HEK293 (cell line): ENCODE measurements around the gene KCNC1.

ENCODE experiments used
- CTCF ChIA-PET: fragments of 350-600 bp; formaldehyde crosslinking; extraction: SDS; loops from one replicate; lab custom pipeline; 2021; ENCODE audit warnings: antibody characterized with exemption; lab: Yijun Ruan, JAX
- POLR2A ChIA-PET: fragments of 300-600 bp; formaldehyde crosslinking; extraction: SDS; loops from one replicate; lab custom pipeline; 2020; ENCODE audit warnings: antibody characterized with exemption, inconsistent platforms; lab: Yijun Ruan, JAX
- H3K27ac ChIP-seq: fragments of 200-500 bp; sonication (Bioruptor generic); 2 replicates; pipeline ENCODE4 v1.5.1; 2014; ENCODE audit warnings: low read depth, low read length, control low read depth, inconsistent platforms; ENCODE audit errors: extremely low read depth
- H3K36me3 ChIP-seq, 2 experiments: fragments of 200-500 bp in 1 of 2; sonication (Bioruptor generic) in 1 of 2; 1 replicate in 1 of 2; 2 replicates in 1 of 2; pipeline ENCODE4 v1.5.1; 2014 to 2017; ENCODE audit warnings: inconsistent platforms in 2 of 2, low read length in 2 of 2; ENCODE audit not compliant: control insufficient read depth in 2 of 2, insufficient read depth in 1 of 2
- H3K4me1 ChIP-seq: fragments of 200-500 bp; sonication (Bioruptor generic); 2 replicates; pipeline ENCODE4 v1.5.1; 2014; ENCODE audit warnings: mild to moderate bottlenecking, low read length, inconsistent platforms; ENCODE audit not compliant: control insufficient read depth, insufficient read depth
- H3K4me3 ChIP-seq: 2 replicates; pipeline ENCODE4 v1.5.1; 2011; ENCODE audit warnings: low read depth, mild to moderate bottlenecking, control low read depth, low read length, moderate library complexity
- H3K9me3 ChIP-seq: fragments of 200-500 bp; sonication (Bioruptor generic); 2 replicates; pipeline ENCODE4 v1.5.1; 2014; ENCODE audit warnings: low read depth, low read length, inconsistent platforms; ENCODE audit not compliant: control insufficient read depth, insufficient read depth
- KLF8 ChIP-seq: fragments of 450-650 bp; formaldehyde crosslinking; IDR thresholded peaks from 2 replicates; pipeline ENCODE4 v1.5.1; 2016; ENCODE audit warnings: missing biosample characterization, missing genetic modification characterization
- PRDM4 ChIP-seq: fragments of 450-650 bp; formaldehyde crosslinking; IDR thresholded peaks from 2 replicates; pipeline ENCODE4 v1.5.1; 2017; ENCODE audit warnings: missing biosample characterization, missing genetic modification characterization
- SCRT2 ChIP-seq: fragments of 450-650 bp; formaldehyde crosslinking; IDR thresholded peaks from 2 replicates; pipeline ENCODE4 v1.5.1; 2016; ENCODE audit warnings: missing biosample characterization, missing genetic modification characterization
- SETDB1 ChIP-seq: IDR thresholded peaks from one replicate; pipeline ENCODE4 v1.6.1; 2017; ENCODE audit warnings: mild to moderate bottlenecking, low read length, moderate library complexity, mixed read lengths; ENCODE audit not compliant: insufficient read length
- ZBTB44 ChIP-seq: fragments of 450-650 bp; IDR thresholded peaks from 2 replicates; pipeline ENCODE4 v1.5.1; 2018; ENCODE audit warnings: missing biosample characterization, mild to moderate bottlenecking, missing genetic modification characterization
- ZFP3 ChIP-seq: fragments of 450-650 bp; formaldehyde crosslinking; IDR thresholded peaks from 2 replicates; pipeline ENCODE4 v1.5.1; 2016; ENCODE audit warnings: low read depth, missing biosample characterization, missing genetic modification characterization
- ZFP37 ChIP-seq: fragments of 450-650 bp; formaldehyde crosslinking; IDR thresholded peaks from 2 replicates; pipeline ENCODE4 v1.5.1; 2016; ENCODE audit warnings: missing biosample characterization, missing genetic modification characterization
- ZNF140 ChIP-seq: fragments of 450-650 bp; formaldehyde crosslinking; IDR thresholded peaks from 2 replicates; pipeline ENCODE4 v1.5.1; 2016; ENCODE audit warnings: missing biosample characterization, missing genetic modification characterization
- ZNF184 ChIP-seq: fragments of 450-650 bp; IDR thresholded peaks from 2 replicates; pipeline ENCODE4 v1.5.1; 2018; ENCODE audit warnings: missing biosample characterization, mild to moderate bottlenecking, missing genetic modification characterization
- ZNF202 ChIP-seq: fragments of 450-650 bp; formaldehyde crosslinking; IDR thresholded peaks from 2 replicates; pipeline ENCODE4 v1.5.1; 2016; ENCODE audit warnings: missing biosample characterization, missing genetic modification characterization, borderline replicate concordance
- ZNF23 ChIP-seq: fragments of 450-650 bp; formaldehyde crosslinking; IDR thresholded peaks from 2 replicates; pipeline ENCODE4 v1.5.1; 2016; ENCODE audit warnings: missing biosample characterization, missing genetic modification characterization, borderline replicate concordance
- ZNF311 ChIP-seq: fragments of 450-650 bp; formaldehyde crosslinking; IDR thresholded peaks from 2 replicates; pipeline ENCODE4 v1.5.1; 2017; ENCODE audit warnings: missing biosample characterization, missing genetic modification characterization, borderline replicate concordance
- ZNF341 ChIP-seq: fragments of 450-650 bp; formaldehyde crosslinking; IDR thresholded peaks from 2 replicates; pipeline ENCODE4; 2016; ENCODE audit warnings: low read depth, missing biosample characterization, missing genetic modification characterization
- ZNF629 ChIP-seq: fragments of 450-650 bp; formaldehyde crosslinking; IDR thresholded peaks from 2 replicates; pipeline ENCODE4 v1.5.1; 2017; ENCODE audit warnings: missing biosample characterization, missing genetic modification characterization
- ZNF670 ChIP-seq: fragments of 450-650 bp; formaldehyde crosslinking; IDR thresholded peaks from 2 replicates; pipeline ENCODE4 v1.5.1; 2016; ENCODE audit warnings: missing biosample characterization, missing genetic modification characterization, low read depth
- ZNF677 ChIP-seq: fragments of 450-650 bp; IDR thresholded peaks from 2 replicates; pipeline ENCODE4 v1.5.0; 2018; ENCODE audit warnings: missing biosample characterization, mild to moderate bottlenecking, missing genetic modification characterization, moderate library complexity
- ZNF692 ChIP-seq: fragments of 450-650 bp; formaldehyde crosslinking; IDR thresholded peaks from 2 replicates; pipeline ENCODE4 v1.5.1; 2016; ENCODE audit warnings: missing biosample characterization, missing genetic modification characterization
- ZNF76 ChIP-seq: fragments of 450-650 bp; formaldehyde crosslinking; IDR thresholded peaks from 2 replicates; pipeline ENCODE4; 2016; ENCODE audit warnings: low read depth, missing biosample characterization, missing genetic modification characterization, borderline replicate concordance
- ZNF768 ChIP-seq: fragments of 450-650 bp; formaldehyde crosslinking; IDR thresholded peaks from 2 replicates; pipeline ENCODE4 v1.5.1; 2018; ENCODE audit warnings: missing biosample characterization, mild to moderate bottlenecking, missing genetic modification characterization
- ZNF785 ChIP-seq: fragments of 450-650 bp; formaldehyde crosslinking; IDR thresholded peaks from 2 replicates; pipeline ENCODE4 v1.5.1; 2016; ENCODE audit warnings: missing biosample characterization, missing genetic modification characterization
- ZNF791 ChIP-seq: fragments of 450-650 bp; formaldehyde crosslinking; IDR thresholded peaks from 2 replicates; pipeline ENCODE4 v1.5.1; 2016; ENCODE audit warnings: missing biosample characterization, missing genetic modification characterization
- ZXDB ChIP-seq: fragments of 450-650 bp; formaldehyde crosslinking; IDR thresholded peaks from 2 replicates; pipeline ENCODE4 v1.5.1; 2016; ENCODE audit warnings: missing biosample characterization, missing genetic modification characterization
- TF ChIP-seq, protein P1 (sequence below): fragments of 450-650 bp; formaldehyde crosslinking; IDR thresholded peaks from 2 replicates; pipeline ENCODE4 v1.5.1; 2016; ENCODE audit warnings: missing biosample characterization, missing genetic modification characterization
- TF ChIP-seq, protein P2 (sequence below): fragments of 450-650 bp; formaldehyde crosslinking; IDR thresholded peaks from 2 replicates; pipeline ENCODE4 v1.5.1; 2016; ENCODE audit warnings: missing biosample characterization, missing genetic modification characterization, low read depth
- TF ChIP-seq, protein P3 (sequence below): fragments of 450-650 bp; formaldehyde crosslinking; IDR thresholded peaks from 2 replicates; pipeline ENCODE4 v1.5.1; 2016; ENCODE audit warnings: missing biosample characterization, missing genetic modification characterization

Gene KCNC1

DNA sequence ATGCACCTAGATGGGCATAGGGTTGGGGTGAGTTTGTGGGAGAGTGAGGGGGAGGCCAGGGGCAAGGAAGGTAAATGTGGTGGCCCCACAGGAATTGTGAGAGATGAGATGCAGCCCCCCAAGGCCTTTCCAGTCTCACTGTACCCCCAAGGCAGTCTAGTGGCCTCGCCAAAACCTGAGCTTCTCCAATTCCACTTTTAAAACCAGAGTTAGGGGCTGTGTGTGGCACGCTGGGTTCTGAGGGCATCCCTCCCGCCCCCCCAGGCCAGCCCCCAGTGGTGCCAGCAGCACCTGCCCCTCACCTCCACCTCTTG is 40.4 kb downstream of the KCNC1 start:
- Histone ChIP-seq H3K36me3 (no peaks in the 10 kb centered on the region), H3K4me3 (no peak overlapping the region), H3K4me1 (no peaks in the 10 kb centered on the region), H3K27ac (no peak overlapping the region), H3K9me3 (no peaks in the 10 kb centered on the region)
- TF ChIP-seq ZNF202 (tag by site-specific recombination) (no peak), PRDM4 (tag by site-specific recombination) (no peak), ZNF791 (tag by site-specific recombination) (no peak), ZNF184 (no peak), ZBTB44 (no peak), ZNF692 (tag by site-specific recombination) (no peak), ZNF140 (tag by site-specific recombination) (no peak), ZFP37 (tag by site-specific recombination) (no peak), ZNF629 (no peak), ZNF23 (tag by site-specific recombination) (no peak), SCRT2 (tag by site-specific recombination) (no peak), ZNF785 (tag by site-specific recombination) (no peak), ZFP3 (tag by site-specific recombination) (no peak), ZXDB (no peak), ZNF311 (no peak), ZNF670 (no peak)
- TF ChIP-seq, protein P1, sequence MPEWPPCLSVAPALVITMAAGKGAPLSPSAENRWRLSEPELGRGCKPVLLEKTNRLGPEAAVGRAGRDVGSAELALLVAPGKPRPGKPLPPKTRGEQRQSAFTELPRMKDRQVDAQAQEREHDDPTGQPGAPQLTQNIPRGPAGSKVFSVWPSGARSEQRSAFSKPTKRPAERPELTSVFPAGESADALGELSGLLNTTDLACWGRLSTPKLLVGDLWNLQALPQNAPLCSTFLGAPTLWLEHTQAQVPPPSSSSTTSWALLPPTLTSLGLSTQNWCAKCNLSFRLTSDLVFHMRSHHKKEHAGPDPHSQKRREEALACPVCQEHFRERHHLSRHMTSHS (tag by site-specific recombination) = no peak
- TF ChIP-seq, protein P2, sequence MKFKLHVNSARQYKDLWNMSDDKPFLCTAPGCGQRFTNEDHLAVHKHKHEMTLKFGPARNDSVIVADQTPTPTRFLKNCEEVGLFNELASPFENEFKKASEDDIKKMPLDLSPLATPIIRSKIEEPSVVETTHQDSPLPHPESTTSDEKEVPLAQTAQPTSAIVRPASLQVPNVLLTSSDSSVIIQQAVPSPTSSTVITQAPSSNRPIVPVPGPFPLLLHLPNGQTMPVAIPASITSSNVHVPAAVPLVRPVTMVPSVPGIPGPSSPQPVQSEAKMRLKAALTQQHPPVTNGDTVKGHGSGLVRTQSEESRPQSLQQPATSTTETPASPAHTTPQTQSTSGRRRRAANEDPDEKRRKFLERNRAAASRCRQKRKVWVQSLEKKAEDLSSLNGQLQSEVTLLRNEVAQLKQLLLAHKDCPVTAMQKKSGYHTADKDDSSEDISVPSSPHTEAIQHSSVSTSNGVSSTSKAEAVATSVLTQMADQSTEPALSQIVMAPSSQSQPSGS (tag by site-specific recombination) = no peak
- POLR2A ChIA-PET = no interaction called here
- CTCF ChIA-PET = no interaction called here

GRCh38 chr11:17775507-17776211 is 41.1 kb downstream of the KCNC1 start:
- POLR2A ChIA-PET = no interaction called here
- no peaks in the 10 kb centered on the region for H3K9me3 ChIP-seq
- TF ChIP-seq ZNF768 (tag by site-specific recombination) (no peak), ZNF677 (tag by site-specific recombination) (no peak), SETDB1 (no peak), ZNF140 (tag by site-specific recombination) (no peak), ZNF341 (tag by site-specific recombination) (no peak), ZNF76 (no peak), KLF8 (tag by site-specific recombination) (no peak)
- TF ChIP-seq, protein P3, sequence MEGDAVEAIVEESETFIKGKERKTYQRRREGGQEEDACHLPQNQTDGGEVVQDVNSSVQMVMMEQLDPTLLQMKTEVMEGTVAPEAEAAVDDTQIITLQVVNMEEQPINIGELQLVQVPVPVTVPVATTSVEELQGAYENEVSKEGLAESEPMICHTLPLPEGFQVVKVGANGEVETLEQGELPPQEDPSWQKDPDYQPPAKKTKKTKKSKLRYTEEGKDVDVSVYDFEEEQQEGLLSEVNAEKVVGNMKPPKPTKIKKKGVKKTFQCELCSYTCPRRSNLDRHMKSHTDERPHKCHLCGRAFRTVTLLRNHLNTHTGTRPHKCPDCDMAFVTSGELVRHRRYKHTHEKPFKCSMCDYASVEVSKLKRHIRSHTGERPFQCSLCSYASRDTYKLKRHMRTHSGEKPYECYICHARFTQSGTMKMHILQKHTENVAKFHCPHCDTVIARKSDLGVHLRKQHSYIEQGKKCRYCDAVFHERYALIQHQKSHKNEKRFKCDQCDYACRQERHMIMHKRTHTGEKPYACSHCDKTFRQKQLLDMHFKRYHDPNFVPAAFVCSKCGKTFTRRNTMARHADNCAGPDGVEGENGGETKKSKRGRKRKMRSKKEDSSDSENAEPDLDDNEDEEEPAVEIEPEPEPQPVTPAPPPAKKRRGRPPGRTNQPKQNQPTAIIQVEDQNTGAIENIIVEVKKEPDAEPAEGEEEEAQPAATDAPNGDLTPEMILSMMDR (tag by site-specific recombination) = no peak
- TF ChIP-seq, all 188 proteins: peak for 0
- CTCF ChIA-PET = no interaction called here
- Histone ChIP-seq H3K4me3 (no peak overlapping the region), H3K27ac (no peak overlapping the region), H3K4me1 (no peaks in the 10 kb centered on the region), H3K36me3 (no peaks in the 10 kb centered on the region)
